Stimulated activated CD8-positive, alpha-beta memory T cell treated with anti-CD3 and anti-CD28 coated beads, Interleukin-2, amount 100 ng/mL, for 1 hour (primary cell): ENCODE data around the gene GPRC5C.

ENCODE experiments used
- DNase-seq, 2 donors: peaks; one replicate each; pipeline ENCODE4 v3.0.0-alpha.2; 2020; ENCODE audit warnings: low read depth in 2 of 2

Gene GPRC5C

DNA sequence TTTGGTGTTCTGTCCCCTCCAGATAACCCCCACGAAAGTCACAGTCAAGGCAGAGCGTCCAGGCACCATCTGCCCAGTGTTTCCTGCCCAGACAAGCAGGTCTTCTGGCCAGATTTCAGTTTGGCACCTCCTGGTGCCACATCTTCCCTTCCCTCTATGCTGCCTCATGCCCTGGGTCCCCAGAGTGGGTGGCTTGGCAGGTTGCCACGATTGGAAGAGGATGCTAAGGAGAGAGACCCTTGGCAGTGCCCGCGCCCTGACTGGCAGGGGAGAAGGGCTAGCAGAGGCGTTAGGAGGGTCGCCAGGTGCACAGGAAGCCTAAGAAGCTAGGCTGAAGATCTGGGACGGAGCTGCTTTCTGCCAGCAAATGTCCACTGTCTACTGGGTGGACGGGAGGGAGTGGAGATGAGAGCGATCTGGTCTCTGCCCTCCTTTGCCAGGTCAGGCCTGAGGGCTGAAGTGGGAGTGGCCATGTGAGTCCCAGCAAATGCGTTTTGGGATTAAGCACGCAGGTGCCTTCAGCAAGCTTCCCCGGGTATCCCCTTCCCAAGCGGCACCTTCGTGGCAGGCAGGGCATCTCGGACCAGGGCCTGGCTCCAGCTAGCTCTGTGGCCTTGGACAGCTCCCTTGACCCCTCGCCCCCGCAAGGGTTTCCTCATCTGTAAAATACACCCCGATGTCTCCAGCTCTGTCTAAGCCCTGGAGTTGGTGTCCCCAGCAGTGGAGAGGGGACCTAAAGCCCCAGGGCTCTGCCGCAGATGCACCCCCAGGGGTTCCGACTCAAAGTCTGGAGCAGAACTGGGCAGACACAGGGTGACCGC is 21.2 kb downstream of the GPRC5C start:
- no peak for DNase-seq

DNA sequence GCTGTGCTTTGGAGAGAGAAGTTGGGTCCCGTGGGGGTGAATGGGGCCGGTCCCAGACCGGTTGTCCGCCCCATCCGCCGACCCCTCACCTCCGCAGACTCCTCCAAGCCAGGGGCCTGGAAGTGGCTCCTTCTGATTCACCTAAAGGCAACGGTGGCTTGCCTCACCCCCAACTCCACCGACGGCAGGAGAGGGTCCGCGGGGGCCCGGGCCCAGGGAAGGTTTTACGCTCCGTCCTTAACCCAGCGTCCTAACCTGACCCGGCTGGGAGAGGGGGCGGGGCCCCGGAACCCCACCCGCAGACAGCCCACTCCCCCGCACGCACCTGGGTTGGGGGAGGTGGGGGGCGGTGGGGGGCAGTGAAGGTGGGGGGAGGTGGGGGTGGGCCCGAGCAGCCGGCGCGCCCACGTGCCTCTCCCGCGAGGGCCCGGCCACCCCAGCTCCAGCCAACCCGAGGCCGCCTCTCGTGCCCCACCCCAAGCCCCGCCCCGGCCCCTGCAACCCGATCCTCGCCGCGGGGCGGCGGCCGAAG is 21.8 kb downstream of the GPRC5C start:
- DNase-seq = peak in 1 of 2 donors; percentile 52

DNA sequence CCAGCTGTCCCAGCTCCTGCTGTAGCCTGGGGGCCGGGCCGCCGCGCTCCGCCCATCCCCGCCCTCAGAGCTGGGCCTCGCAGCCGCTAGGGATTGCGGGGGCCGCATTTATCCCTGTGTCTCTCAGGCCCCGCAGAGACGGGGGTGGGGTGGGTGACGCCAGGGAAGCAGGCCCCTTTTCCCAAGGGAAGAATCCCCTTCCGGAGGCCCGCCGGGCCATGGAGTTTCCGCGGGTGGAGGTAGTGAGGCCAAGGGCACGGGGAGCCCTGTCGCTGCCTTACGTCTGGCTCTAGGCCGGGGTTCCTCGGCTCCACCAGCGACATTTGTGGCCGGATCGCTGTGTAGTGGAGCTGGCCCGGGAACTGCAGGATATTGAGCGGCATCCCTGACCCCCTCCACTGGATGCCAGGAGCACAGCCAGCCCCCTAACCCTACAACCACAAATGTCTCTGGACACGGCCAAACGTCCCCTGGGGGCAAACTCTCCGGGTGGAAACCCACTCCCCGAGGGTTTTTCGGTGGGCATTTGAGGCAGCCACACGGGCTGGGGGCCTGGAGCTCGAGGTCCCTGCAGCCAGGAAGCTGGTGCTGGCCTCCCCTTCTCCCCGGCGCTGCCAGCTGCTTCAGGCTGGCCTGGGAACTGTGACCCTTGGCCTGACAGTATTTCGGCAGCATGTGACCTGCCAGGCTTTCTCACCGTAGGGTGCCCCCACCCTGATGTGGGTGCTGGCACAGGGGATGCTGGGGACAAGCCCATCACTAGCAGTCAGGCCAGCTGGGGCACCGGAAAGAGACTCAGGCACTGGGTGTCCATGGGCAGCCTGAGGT is 22.5 kb downstream of the GPRC5C start:
- DNase-seq = peak in 1 of 2 donors; percentile 43

DNA sequence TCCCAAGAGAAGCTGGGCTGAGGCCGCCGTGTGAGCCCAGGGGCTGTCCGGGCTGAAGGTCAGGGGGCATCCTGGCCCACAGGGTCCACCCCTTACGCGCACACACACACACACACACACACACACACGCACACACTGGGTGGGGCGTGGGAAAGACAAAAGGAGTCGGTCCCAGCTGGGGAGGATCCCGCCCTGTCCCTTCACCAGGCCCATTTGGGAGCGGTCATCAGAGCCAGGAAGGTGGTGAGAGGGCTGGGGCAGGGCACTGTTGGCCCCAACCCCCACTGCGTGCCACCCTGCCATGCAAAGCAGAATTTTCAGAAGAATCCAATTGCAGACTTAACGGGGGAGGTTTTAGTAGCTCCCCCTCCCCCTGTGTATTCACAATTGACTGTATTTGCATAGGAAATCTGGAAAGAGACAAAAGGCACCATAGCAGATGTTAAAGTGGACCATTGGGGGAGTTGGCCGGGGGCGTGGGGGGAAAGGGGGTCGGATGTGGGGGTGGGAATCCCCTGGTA is 23.2 kb downstream of the GPRC5C start:
- no peak for DNase-seq

DNA sequence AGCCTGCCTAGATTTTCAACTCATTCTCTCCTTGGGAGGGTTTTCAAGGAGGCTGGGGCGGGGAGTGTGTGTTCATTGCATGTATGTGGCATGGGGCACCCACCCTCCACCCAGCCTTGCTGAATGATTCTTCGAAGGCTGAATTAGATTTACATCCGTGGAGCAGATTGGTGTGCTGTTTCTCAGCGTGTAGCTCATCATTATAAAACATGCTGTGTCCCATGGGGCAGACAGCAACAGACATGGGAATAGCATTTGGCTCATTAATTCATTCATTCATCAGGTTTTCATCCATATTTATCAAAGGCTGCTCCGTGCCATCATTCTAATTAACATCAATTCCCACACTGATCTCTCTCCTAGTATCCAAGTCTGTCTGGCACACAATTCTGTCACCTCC is 23.9 kb downstream of the GPRC5C start:
- no peak for DNase-seq

DNA sequence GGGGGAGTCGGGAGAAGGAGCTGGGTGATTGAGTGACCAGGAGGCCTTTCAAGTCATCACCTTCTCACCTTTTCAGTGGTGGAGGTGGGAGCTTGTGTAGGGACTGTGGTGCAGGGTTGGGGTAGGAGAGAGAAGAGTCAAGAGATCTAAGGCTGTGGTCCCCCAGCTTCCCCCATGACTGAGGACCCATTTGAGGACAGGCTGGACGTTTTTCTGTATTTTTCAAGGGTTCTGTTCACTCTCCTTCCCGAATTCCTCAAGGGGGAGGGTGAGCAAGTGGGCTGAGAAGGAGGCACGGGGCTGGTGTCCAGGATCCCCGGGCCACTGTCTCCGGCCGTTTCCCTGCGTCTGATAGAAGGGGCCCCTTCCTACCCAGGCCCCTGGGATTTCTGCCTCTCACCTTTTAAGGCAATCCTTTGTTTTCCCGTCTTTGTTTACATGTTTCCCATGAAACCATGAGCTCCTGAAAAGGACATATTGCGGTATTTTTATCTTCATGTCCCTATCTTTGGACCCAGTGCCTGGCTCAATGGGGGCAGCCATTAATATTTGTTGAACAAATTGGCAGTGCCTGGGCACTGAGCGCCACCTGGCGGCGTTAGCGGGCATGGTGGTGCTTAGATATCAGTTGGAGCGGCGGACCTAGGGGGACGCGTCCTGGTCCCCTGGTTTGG is 25.4 kb downstream of the GPRC5C start:
- DNase-seq = peak; percentile 41 to 49

DNA sequence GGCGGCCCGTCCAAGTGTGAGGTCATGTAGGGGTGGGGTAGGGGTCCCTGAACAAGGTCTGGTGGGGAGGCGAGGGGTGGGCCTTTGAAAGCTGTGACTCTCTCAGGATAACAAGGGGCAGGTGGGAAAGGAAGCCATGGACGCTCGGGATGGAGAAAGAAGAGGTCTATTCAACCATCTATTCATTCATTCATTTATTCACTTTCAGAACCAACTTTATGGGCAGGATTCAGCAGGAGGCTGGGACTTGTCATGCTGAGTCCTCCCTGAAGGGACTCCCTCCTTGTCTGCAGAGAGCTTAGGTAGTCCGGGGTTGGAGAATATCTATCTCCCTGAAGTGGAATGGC is 25.9 kb downstream of the GPRC5C start:
- DNase-seq = no peak

DNA sequence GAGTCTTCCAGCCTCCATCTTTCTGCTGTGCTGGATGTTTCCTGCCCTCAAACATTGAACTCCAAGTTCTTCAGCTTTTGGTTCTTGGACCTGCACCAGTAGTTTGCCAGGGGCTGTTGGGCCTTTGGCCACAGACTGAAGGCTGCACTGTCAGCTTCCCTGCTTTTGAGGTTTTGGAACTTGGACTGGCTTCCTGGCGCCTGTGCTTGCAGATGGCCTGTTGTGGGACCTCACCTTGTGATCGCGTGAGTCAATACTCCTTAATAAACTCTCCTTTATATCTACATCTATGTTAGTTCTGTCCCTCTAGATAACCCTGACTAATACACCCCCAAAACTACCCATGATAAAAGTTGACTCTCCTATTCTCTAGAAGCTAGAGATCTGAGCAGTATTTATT is 26.9 kb downstream of the GPRC5C start:
- no peak for DNase-seq

DNA sequence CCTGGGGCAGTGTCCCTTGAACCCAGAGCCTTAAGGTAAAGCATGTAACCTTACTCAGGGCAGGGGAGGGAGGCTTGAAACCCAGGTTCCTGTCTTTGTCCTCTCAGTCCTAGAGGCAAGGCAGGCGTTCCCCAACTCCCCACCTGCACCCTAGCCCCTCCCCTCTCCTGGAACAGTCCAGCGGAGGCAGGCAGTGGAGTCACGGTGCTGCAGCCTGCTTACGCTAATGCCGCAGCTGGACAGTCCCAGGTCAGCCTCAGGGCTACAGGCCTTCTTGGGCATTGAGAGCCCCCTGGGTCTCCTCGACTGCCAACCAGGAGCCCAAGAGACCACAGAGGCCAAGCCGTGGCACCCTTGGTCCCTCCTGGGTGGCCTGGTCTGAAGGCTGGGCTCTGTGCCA is 27.7 kb downstream of the GPRC5C start:
- DNase-seq = no peak

DNA sequence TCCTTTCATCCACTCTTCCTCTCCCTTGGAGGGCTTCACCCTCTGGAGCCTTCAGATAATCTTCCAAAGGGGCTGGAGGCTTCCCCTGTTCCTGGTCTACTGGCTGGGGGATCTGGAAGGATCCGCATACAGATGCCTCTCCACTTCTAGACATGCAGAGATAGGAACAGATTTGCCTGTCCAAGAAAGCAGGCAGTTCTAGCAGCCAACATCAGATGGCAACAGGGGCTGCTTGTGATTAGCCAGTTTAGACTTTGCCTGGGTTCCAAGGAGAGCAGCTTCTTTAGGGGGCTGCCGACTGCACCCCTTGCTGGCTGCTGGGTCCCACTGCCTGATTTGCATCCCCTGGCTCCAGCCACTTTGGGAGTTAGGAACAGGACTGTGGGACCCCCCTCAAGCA is 28.4 kb downstream of the GPRC5C start:
- DNase-seq = no peak

DNA sequence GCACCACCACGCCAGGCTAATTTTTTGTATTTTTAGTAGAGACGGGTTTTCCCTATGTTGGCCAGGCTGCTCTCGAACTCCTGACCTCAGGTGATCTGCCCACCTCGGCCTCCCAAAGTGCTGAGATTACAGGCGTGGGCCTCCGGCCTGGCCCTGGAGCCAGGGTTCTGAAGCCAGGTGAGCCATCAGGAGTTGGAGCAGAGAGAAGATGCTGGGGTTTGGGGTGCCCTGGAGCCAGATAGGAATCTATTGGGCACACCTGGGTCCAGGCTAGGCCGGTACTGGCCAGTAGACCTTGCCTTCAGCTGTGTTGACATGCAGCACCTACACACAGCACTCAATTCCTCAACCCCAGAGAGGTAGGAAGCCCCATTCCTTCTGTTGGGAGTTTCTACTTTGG is 29.1 kb downstream of the GPRC5C start:
- DNase-seq = no peak

DNA sequence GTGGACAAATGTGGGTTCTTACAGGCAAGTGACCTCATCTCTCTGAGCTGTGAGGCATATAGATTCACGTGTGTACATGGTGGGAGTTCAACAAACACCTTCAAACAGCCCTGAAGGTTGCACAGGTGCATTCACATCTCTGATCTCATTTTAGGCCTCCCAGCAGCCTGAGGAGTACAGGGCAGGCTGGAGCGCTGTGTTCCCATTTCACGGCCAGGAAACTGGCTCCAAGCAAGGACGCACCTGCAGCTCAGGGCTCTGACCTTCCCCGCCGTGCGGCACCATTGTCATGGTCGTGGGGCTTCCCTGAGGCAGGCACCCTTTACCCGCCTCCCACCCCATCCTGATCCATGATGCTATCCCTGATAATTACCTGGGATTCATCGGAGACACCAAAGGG is 29.7 kb downstream of the GPRC5C start:
- no peak for DNase-seq

DNA sequence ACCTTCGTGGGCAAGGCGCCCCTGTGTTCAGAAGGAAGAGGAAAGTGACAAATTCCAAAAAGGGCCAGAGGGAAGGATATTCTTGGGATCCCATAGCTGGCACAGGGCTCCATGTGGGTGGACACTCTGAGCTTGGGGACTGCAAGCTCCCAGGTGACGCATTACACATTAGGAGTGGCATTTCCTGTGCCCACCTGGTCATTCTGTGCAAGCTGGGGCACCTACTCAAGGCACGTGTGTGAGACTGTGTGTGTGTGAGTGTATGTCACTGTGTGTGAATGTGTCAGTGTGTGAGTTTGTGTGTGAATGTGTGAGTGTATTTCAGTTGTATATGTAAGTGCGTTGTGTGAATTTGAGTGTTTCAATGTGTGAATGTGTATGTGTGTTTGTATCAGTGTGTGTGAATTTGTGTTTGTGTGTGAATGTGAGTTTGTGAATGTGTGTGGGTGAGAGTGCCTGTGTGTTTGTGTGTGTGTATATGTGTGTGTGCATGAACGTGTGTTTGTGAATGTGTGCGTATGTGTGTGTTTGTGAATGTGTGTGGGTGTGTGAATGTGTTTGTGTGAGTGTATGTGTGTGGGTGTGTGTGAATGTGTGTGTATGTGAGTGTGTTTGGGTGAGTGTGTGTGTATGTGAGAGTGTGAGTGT is 33.0 kb downstream of the GPRC5C start:
- no peak for DNase-seq

DNA sequence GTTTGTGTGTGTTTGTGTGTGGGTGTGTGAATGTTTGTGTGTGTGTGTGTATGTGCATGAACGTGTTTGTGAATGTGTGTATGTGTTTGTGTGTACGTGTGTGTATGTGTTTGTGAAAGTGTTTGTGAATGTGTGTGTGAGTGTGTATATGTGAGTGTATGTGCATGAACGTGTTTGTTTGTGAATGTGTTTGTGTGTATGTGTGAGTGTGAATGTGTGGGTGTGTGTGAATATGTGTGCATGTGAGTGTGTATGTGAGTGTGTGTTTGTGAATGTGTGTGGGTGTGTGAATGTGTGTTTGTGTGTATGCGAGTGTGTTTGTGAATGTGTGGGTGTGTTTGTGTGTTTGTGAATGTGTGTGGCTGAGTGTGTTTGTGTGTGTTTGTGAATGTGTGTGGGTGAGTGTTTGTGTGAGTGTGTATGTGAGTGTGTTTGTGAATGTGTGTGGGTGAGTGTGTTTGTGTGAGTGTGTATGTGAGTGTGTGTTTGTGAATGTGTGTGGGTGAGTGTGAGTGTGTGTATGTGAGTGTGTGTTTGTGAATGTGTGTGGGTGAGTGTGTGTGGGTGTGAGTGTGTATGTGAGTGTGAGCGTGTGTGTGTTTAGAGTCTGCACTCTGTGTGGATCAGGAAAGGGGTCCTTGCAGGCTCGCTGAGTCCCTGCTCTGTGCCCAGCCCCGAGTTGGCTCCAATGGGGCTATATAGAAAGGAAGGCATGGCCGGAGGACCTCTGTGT is 33.7 kb downstream of the GPRC5C start:
- no peak for DNase-seq

DNA sequence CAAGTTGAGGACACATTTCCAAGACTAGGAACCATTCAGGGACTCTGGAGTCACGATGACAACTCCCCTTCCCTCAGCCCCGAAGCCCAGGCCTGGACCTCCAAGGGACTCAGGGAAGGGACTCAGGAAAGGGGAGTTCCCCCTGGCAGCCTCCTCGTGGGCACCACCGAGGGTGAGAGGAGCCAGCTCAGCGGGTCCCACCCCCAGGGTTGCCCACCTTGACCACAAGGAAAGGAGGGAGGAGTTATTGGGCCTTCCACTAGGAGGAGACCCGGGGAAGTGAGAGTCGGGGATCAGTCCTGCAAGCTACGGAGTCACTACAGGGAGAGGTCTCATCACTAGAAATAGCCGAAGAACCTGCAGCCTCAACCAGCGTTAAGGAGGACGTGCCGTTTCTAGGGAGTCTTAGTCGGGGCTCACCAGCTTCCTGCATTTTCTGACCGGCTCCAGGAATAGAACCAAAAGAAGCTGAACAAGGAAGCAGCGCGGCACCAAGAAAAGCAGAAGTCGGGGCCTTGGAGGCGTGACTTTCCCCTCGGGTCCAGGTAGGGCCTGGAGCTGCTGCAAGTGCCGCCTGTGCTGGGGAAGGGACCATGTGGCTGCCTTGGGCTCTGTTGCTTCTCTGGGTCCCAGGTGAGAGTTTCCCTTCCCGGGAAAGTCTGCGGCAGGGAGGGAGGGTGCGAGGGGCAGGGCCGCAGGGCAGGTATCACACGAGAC is 34.4 kb downstream of the GPRC5C start, which contains the start of gene CD300A:
Gene CD300A, plus strand, starts transcription at position 524 of the 717 bp plus-strand sequence. Its CDS starts 70 bp downstream, at position 594.
- no peak for DNase-seq

DNA sequence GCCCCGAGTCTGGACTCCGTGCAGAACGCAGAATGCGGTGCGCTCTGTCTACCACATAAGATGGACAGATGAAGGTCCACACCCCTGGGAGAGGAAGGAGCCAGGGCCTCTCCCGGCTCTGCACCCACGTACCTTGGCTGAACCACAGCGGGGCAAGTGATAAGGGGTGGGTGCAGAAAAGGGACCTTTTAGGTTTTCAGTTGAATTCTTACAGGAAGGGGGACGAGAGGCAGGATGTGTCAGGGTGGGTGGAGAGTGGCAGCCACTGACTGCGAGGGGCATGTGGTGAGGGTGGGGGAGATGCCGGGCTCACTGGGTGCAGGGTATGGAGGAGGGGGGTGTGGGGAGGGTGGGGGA is 34.9 kb downstream of the GPRC5C start:
- DNase-seq = no peak

DNA sequence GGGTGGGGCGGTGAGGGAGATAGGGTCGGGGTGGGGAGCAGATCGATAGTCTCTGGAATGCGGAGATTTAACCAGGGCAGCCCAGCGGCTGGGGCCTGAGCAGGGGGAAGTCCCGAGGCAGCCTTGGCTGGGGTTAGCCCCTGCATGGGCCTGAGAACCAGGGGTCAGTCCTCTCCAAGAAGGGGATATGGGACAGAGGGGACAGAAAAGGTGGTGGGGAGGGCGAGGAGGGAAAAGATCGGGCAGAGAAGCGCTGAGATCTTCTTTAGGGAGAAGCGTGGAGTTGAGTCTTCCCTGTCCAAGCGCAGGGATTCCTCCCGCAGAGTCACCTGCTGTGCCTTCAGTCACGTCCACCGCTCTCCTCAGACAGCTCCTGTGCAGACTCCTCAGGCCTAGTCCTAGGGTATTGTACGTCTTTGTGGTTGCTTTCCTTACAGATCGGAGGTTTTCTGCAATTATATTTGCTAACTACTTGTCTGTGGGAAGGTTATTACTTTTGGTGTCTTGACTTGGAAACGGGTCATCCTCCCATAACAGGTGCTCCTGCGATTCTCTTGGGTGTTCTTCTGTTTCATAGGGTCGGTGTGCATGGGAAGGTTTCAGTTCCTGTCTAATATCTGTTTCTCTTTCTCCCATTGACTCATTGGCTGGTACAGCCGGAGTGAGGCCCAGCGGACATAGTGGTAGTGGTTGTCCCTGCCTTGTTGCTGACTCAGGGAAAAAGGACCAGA is 35.5 kb downstream of the GPRC5C start:
- no peak for DNase-seq

DNA sequence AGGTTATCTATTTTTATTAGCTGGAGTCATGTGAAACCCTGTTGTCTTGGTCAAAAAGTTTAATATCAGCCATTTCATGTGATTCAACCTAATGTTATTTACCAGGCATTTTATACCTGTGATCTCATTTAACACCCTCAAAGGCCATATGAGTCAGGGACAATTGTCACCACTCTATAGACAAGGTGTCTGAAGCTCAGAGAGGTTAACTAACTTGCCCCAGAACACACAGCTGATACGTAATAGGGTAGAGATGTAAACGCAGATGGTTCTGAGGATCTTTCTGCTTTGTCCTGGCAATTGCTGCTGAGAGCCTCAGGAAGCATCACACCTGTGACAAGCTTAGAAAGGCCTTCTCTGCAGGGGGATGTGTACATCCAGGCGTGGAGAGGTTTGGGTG is 39.5 kb downstream of the GPRC5C start:
- DNase-seq = no peak

DNA sequence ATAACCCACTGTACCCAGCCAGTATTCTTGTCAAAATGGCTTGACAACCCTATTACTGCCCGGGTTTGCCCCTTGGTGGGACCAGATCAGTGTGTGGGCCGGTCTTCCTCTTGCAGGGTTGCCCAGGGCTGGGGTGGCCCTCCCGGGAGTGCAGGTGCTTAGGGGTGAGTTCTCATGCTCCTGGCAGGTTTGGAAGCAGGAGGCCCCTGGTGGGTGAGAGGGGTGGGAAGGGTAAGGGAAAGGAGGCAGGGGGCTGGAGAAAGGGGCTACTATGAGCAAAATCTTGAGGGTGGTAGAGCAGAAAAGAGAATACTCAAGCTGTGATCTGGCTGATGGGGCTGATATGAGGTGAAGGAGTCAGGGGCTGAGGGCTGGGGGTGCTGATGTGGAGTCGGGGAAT is 41.0 kb downstream of the GPRC5C start:
- DNase-seq = no peak

DNA sequence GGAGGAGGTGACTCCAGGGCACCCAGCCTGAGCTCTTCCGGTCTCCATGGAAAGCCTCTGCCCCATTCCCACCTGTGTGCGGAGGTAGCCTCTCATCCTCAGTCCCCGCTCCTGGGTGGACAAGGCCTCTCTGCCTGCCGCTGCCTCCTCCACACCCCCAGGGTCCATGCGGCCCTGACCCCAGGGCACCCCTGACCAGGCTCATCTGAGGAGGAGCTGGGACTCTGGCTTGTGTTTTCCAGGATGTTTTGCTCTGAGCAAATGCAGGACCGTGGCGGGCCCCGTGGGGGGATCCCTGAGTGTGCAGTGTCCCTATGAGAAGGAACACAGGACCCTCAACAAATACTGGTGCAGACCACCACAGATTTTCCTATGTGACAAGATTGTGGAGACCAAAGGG is 41.4 kb downstream of the GPRC5C start:
- DNase-seq = no peak
